GM23338 (cell line): ENCODE data around the gene POLA1. TPM values are rescaled to one million over a fixed set of nuclear protein-coding genes. Genes with fewer than 3 reads are reported as not detected.

Source experiments
- ATAC-seq: fragments of 200-7000 bp; cut with Tn5 transposase; 3 replicates; pipeline ENCODE4 v1.9.1; 2020
- DNase-seq: peaks from one replicate; pipeline ENCODE4 v3.0.0-alpha.2; 2015; ENCODE audit warnings: low spot score
- H2AFZ ChIP-seq: fragments of 200-600 bp; sonication (generic); 2 replicates; pipeline ENCODE4 v1.8.0; 2016; ENCODE audit warnings: antibody characterized with exemption, mild to moderate bottlenecking, moderate library complexity
- H3F3A ChIP-seq: fragments of 200-600 bp; sonication (generic); replicated peaks from 2 replicates; pipeline ENCODE4 v1.8.0; 2017; ENCODE audit warnings: antibody characterized with exemption, mixed run types, low read depth
- H3K27ac ChIP-seq: fragments of 200-600 bp; sonication (generic); 2 replicates; pipeline ENCODE4 v1.6.1; 2016; ENCODE audit warnings: low read depth
- H3K27me3 ChIP-seq: fragments of 200-600 bp; sonication (generic); 2 replicates; pipeline ENCODE4 v1.8.0; 2016; ENCODE audit warnings: mild to moderate bottlenecking, mixed run types, moderate library complexity; ENCODE audit not compliant: insufficient read depth
- H3K36me3 ChIP-seq: fragments of 200-600 bp; sonication (generic); 2 replicates; pipeline ENCODE4 v1.8.0; 2016; ENCODE audit warnings: mild to moderate bottlenecking; ENCODE audit not compliant: insufficient read depth
- H3K4me1 ChIP-seq: fragments of 200-600 bp; sonication (generic); 2 replicates; pipeline ENCODE4 v1.8.0; 2016; ENCODE audit warnings: mild to moderate bottlenecking, moderate library complexity; ENCODE audit not compliant: insufficient read depth
- H3K4me2 ChIP-seq: fragments of 200-600 bp; sonication (generic); 2 replicates; pipeline ENCODE4 v1.7.1; 2017; ENCODE audit warnings: mixed run types
- H3K4me3 ChIP-seq: fragments of 200-600 bp; sonication (generic); 2 replicates; pipeline ENCODE4 v1.6.1; 2016; ENCODE audit warnings: mixed run types
- H3K79me2 ChIP-seq: fragments of 200-600 bp; sonication (generic); replicated peaks from 2 replicates; pipeline ENCODE4 v1.8.0; 2017; ENCODE audit warnings: mild to moderate bottlenecking; ENCODE audit not compliant: insufficient read depth
- H3K9me2 ChIP-seq: fragments of 200-600 bp; sonication (generic); 2 replicates; pipeline ENCODE4 v1.8.0; 2017; ENCODE audit not compliant: insufficient read depth
- H4K20me1 ChIP-seq: fragments of 200-600 bp; sonication (generic); replicated peaks from 2 replicates; pipeline ENCODE4 v1.8.0; 2017; ENCODE audit warnings: mild to moderate bottlenecking; ENCODE audit not compliant: insufficient read depth
- H3K27ac Mint-ChIP-seq: 2 replicates; pipeline ENCODE4 v1.8.0; 2020; ENCODE audit warnings: inconsistent platforms, mild to moderate bottlenecking, moderate library complexity, mixed read lengths
- H3K27me3 Mint-ChIP-seq: 3 replicates; pipeline ENCODE4 v1.8.0; 2022; ENCODE audit warnings: low read depth, mild to moderate bottlenecking, moderate library complexity, mixed read lengths, inconsistent platforms; ENCODE audit not compliant: insufficient read depth, poor library complexity
- H3K36me3 Mint-ChIP-seq: 3 replicates; pipeline ENCODE4 v1.8.0; 2021; ENCODE audit warnings: low read depth, mild to moderate bottlenecking, inconsistent platforms, moderate library complexity, mixed read lengths
- H3K4me1 Mint-ChIP-seq: 3 replicates; pipeline ENCODE4 v1.8.0; 2020; ENCODE audit warnings: mild to moderate bottlenecking, inconsistent platforms, mixed read lengths
- H3K4me3 Mint-ChIP-seq: 3 replicates; pipeline ENCODE4 v1.8.0; 2021; ENCODE audit warnings: moderate library complexity, mild to moderate bottlenecking, inconsistent platforms, mixed read lengths
- H3K9me3 Mint-ChIP-seq: 3 replicates; pipeline ENCODE4 v1.8.0; 2020; ENCODE audit warnings: moderate library complexity, mild to moderate bottlenecking, inconsistent platforms, mixed read lengths
- CREB1 ChIP-seq: fragments of 250-450 bp; sonication (Bioruptor Pico); IDR thresholded peaks from 2 replicates; pipeline ENCODE4 v1.5.0; 2020; ENCODE audit warnings: low read depth, mild to moderate bottlenecking, moderate library complexity
- CTCF ChIP-seq, 2 experiments: fragments of 200-600 bp in 1 of 2; sonication (generic) in 1 of 2; conservative IDR thresholded peaks; 2 replicates each; pipeline versions ENCODE4 v1.5.1 to v1.6.1; 2016 to 2017; ENCODE audit warnings: antibody characterized with exemption in 2 of 2, low read depth in 2 of 2, mild to moderate bottlenecking in 2 of 2, moderate library complexity in 1 of 2
- ETS1 ChIP-seq: IDR thresholded peaks from 2 replicates; pipeline ENCODE4 v1.6.1; 2016; ENCODE audit warnings: antibody characterized with exemption
- EZH2 ChIP-seq: fragments of 200-600 bp; sonication (generic); IDR thresholded peaks from one replicate; pipeline ENCODE4 v1.8.0; 2017; ENCODE audit warnings: antibody characterized with exemption, mild to moderate bottlenecking, low read depth; ENCODE audit not compliant: unreplicated experiment
- EZH2phosphoT487 ChIP-seq: fragments of 200-600 bp; sonication (generic); IDR thresholded peaks from one replicate; pipeline ENCODE4 v1.8.1; 2018; ENCODE audit warnings: antibody characterized with exemption; ENCODE audit not compliant: unreplicated experiment
- POLR2AphosphoS5 ChIP-seq: IDR thresholded peaks from 2 replicates; pipeline ENCODE4 v1.6.1; 2016; ENCODE audit warnings: antibody characterized with exemption, low read depth
- REST ChIP-seq: IDR thresholded peaks from one replicate; pipeline ENCODE4 v1.6.1; 2018; ENCODE audit warnings: antibody characterized with exemption; ENCODE audit not compliant: unreplicated experiment
- ZNF114 ChIP-seq: fragments of 250-450 bp; sonication (Bioruptor Pico); IDR thresholded peaks from 2 replicates; pipeline ENCODE4 v1.5.0; 2020; ENCODE audit warnings: mild to moderate bottlenecking, moderate library complexity
- ZNF331 ChIP-seq: fragments of 250-450 bp; sonication (Bioruptor Pico); IDR thresholded peaks from 2 replicates; pipeline ENCODE4 v1.5.0; 2020; ENCODE audit warnings: low read depth, mild to moderate bottlenecking, moderate library complexity
- ZNF462 ChIP-seq: fragments of 250-450 bp; sonication (Bioruptor Pico); IDR thresholded peaks from 2 replicates; pipeline ENCODE4 v1.5.0; 2020; ENCODE audit warnings: mild to moderate bottlenecking, moderate library complexity
- polyA plus RNA-seq: library from polyadenylated mRNA; unstranded; fragments of >200 nt; fragmentation: Nextera tagmentation; extraction: Ambion mirVana; gene quantifications from 2 replicates; pipeline ENCODE4 v1.2.1, GENCODE V29; 2016
- total RNA-seq: library from RNA; depleted of rRNA; stranded (reverse); fragments of >200 nt; shearing (Covaris generic); gene quantifications from 2 replicates; pipeline ENCODE4 v1.2.3, GENCODE V29; 2014

POLA1 gene
- total and polyA plus RNA-seq, 2 experiments from 2014 or later: 12.6 to 36.6 TPM

GRCh38 chrX:24760363-24761000 is 66.8 kb downstream of the POLA1 start:
- no peaks in the 10 kb centered on the region for H3K4me1 Mint-ChIP-seq
- DNase-seq: no peak

More at GRCh38 chrX:24760363-24761000, 66.8 kb downstream of the POLA1 start:
- Mint-ChIP-seq H3K4me3 (no peak overlapping the region), H3K27me3 (peaks cover 3% of the 10 kb centered on the region), H3K27ac (no peak overlapping the region), H3K36me3 (peaks cover 47% of the 10 kb centered on the region), H3K9me3 (no peaks in the 10 kb centered on the region)
- Histone ChIP-seq H3K4me3 (no peak overlapping the region), H3K79me2 (no peaks in the 10 kb centered on the region), H3K36me3 (no peaks in the 10 kb centered on the region; the same call in 1 of the 2 replicates), H3K4me2 (no peak overlapping the region), H3K27me3 (no peaks in the 10 kb centered on the region), H3K4me1 (no peaks in the 10 kb centered on the region), H3F3A (no peaks in the 10 kb centered on the region), H2AFZ (no peak overlapping the region), H3K9me2 (no peaks in the 10 kb centered on the region), H3K27ac (no peak overlapping the region), H4K20me1 (no peaks in the 10 kb centered on the region)
- TF ChIP-seq ZNF114 (CRISPR knock-in tag) (no peak), ZNF331 (CRISPR knock-in tag) (no peak), ETS1 (no peak), CTCF (conservative IDR thresholded peaks at IDR 0.05; ENCODE audit: low read depth in 2 of 2) (no peak), ZNF462 (no peak), REST (no peak), EZH2phosphoT487 (no peak), POLR2AphosphoS5 (no peak), CREB1 (CRISPR knock-in tag) (no peak), EZH2 (no peak)
- no peak for ATAC-seq
